Measurements from ENCODE around the gene VPS54. TPM values are rescaled to one million over a fixed set of nuclear protein-coding genes. Genes with fewer than 3 reads are reported as not detected.

VPS54 gene
- total and polyA plus RNA-seq, 4 donors: 4.5 to 25.1 (median 13.3) TPM

- 56% methylated on average over 1 of the region's 1 CpG for WGBS
- no peak for DNase-seq (ENCODE audit: low spot score)
- Histone ChIP-seq H3K4me1 (ENCODE audit: control insufficient read depth in 4 of 4, insufficient read depth in 4 of 4, low read length in 3 of 4) (peaks cover 7 to 30% (median 24%) of the 10 kb centered on the region in 4 donors), H3K36me3 (ENCODE audit: control insufficient read depth in 4 of 4, insufficient read depth in 3 of 4, low read depth in 1 of 4, low read length in 3 of 4) (peaks cover 0 to 66% (median 46%) of the 10 kb centered on the region in 4 donors), H3K9ac (ENCODE audit: low read depth in 1 of 2, low read length in 2 of 2) (no peak overlapping the region), H3K27ac (ENCODE audit: low read depth in 1 of 2, low read length in 2 of 2) (peak overlapping the region; percentile 31 to 57), H3K4me3 (ENCODE audit: low read depth in 1 of 3, low read length in 3 of 3) (no peak overlapping the region), H3K27me3 (ENCODE audit: control insufficient read depth in 4 of 4, insufficient read depth in 4 of 4, low read length in 3 of 4) (no peaks in the 10 kb centered on the region), H3K9me3 (ENCODE audit: control insufficient read depth in 4 of 4, low read length in 3 of 4) (no peaks in the 10 kb centered on the region)
- TF ChIP-seq JUND (IDR thresholded peaks at IDR 0.05): peak in 1 of 2 donors; percentile 23
- no peak for TF ChIP-seq FOXA1 (IDR thresholded peaks at IDR 0.05)
These were observed 156.4 kb downstream of the VPS54 start for GRCh38 chr2:63862806-63863205.

- Histone ChIP-seq H3K4me1 (ENCODE audit: control insufficient read depth in 4 of 4, insufficient read depth in 4 of 4, low read length in 3 of 4) (peaks cover 7 to 37% (median 19%) of the 10 kb centered on the region in 4 donors), H3K36me3 (ENCODE audit: control insufficient read depth in 4 of 4, insufficient read depth in 3 of 4, low read depth in 1 of 4, low read length in 3 of 4) (peaks cover 0 to 80% (median 55%) of the 10 kb centered on the region in 4 donors)
- 36% methylated on average over 6 of the region's 6 CpGs for WGBS
These were observed 157.9 kb downstream of the VPS54 start for GRCh38 chr2:63861220-63861822.

More at GRCh38 chr2:63861220-63861822, 157.9 kb downstream of the VPS54 start:
- H3K4me3 ChIP-seq (ENCODE audit: low read depth in 1 of 3, low read length in 3 of 3): no peak overlapping the region
- no peaks in the 10 kb centered on the region for H3K9me3 ChIP-seq (ENCODE audit: control insufficient read depth in 4 of 4, low read length in 3 of 4)
- TF ChIP-seq REST (IDR thresholded peaks at IDR 0.05) (no peak), RAD21 (IDR thresholded peaks at IDR 0.05) (peak; percentile 77 to 81), GABPA (IDR thresholded peaks at IDR 0.05 in 1 of 2, conservative IDR thresholded peaks at IDR 0.05 in 1 of 2) (no peak)
- TF ChIP-seq, protein P1, sequence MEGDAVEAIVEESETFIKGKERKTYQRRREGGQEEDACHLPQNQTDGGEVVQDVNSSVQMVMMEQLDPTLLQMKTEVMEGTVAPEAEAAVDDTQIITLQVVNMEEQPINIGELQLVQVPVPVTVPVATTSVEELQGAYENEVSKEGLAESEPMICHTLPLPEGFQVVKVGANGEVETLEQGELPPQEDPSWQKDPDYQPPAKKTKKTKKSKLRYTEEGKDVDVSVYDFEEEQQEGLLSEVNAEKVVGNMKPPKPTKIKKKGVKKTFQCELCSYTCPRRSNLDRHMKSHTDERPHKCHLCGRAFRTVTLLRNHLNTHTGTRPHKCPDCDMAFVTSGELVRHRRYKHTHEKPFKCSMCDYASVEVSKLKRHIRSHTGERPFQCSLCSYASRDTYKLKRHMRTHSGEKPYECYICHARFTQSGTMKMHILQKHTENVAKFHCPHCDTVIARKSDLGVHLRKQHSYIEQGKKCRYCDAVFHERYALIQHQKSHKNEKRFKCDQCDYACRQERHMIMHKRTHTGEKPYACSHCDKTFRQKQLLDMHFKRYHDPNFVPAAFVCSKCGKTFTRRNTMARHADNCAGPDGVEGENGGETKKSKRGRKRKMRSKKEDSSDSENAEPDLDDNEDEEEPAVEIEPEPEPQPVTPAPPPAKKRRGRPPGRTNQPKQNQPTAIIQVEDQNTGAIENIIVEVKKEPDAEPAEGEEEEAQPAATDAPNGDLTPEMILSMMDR (IDR thresholded peaks at IDR 0.05; ENCODE audit: low read depth, low read length, missing input control): peak; percentile 39
- H3K27ac ChIP-seq (ENCODE audit: low read depth in 1 of 2, low read length in 2 of 2): no peak overlapping the region
- DNase-seq (ENCODE audit: low spot score): peak; percentile 45
- H3K9ac ChIP-seq (ENCODE audit: low read depth in 1 of 2, low read length in 2 of 2): no peak overlapping the region
- H3K27me3 ChIP-seq (ENCODE audit: control insufficient read depth in 4 of 4, insufficient read depth in 4 of 4, low read length in 3 of 4): no peaks in the 10 kb centered on the region

Data from liver (tissue), 9 donors.